Kidney (tissue), 14 donors: Measurements from ENCODE around the gene MED9. TPM values are rescaled to one million over a fixed set of nuclear protein-coding genes. Genes with fewer than 3 reads are reported as not detected.

Experiments used
- DNase-seq, 5 donors: peaks; one replicate each; pipeline ENCODE4 v3.0.0-alpha.2; 2013 to 2020
- FAIRE-seq: peaks from 2 replicates; lab custom pipeline; 2012; peaks lifted over from hg19 to GRCh38; lab: Jason Lieb, UNC
- H3K27ac ChIP-seq, 2 donors: one replicate each; pipeline ENCODE4 v1.7.0; 2013; ENCODE audit warnings: low read depth in 2 of 2, low read length in 2 of 2, inconsistent platforms in 1 of 2
- H3K27me3 ChIP-seq: one replicate; pipeline ENCODE4 v1.7.1; 2013; ENCODE audit warnings: low read length, inconsistent platforms; ENCODE audit not compliant: control insufficient read depth, insufficient read depth
- H3K36me3 ChIP-seq, 3 donors: one replicate each; pipeline versions ENCODE4 v1.7.0 to v1.7.1; 2013; ENCODE audit warnings: low read length in 3 of 3, control low read depth in 1 of 3, inconsistent platforms in 1 of 3; ENCODE audit not compliant: insufficient read depth in 3 of 3, control insufficient read depth in 2 of 3
- H3K4me1 ChIP-seq, 3 donors: one replicate each; pipeline versions ENCODE4 v1.7.0 to v1.7.1; 2013; ENCODE audit warnings: low read length in 3 of 3, inconsistent platforms in 1 of 3, low read depth in 1 of 3; ENCODE audit not compliant: control insufficient read depth in 2 of 3, insufficient read depth in 2 of 3
- H3K4me3 ChIP-seq, 3 donors: one replicate each; pipeline versions ENCODE4 v1.7.0 to v1.8.1; 2013; ENCODE audit warnings: low read length in 3 of 3, control low read depth in 1 of 3, inconsistent platforms in 1 of 3
- H3K9ac ChIP-seq, 3 donors: one replicate each; pipeline versions ENCODE4 v1.7.0 to v1.7.1; 2013; ENCODE audit warnings: low read length in 3 of 3, control low read depth in 1 of 3, inconsistent platforms in 1 of 3
- H3K9me3 ChIP-seq, 3 donors: one replicate each; pipeline versions ENCODE4 v1.7.0 to v1.7.1; 2013; ENCODE audit warnings: low read length in 3 of 3, control low read depth in 1 of 3, inconsistent platforms in 1 of 3; ENCODE audit not compliant: control insufficient read depth in 2 of 3, insufficient read depth in 1 of 3
- CTCF ChIP-seq: IDR thresholded peaks from 3 replicates; pipeline ENCODE4 v1.5.1; 2012; ENCODE audit warnings: mild to moderate bottlenecking, moderate library complexity, borderline replicate concordance; ENCODE audit not compliant: insufficient read depth; ENCODE audit errors: extremely low read depth
- intact Hi-C: fragments of 100-400 bp; cut with DNase I; formaldehyde crosslinking; loops from one replicate; pipeline ENCODE4 v1.11.1; 2022
- polyA plus RNA-seq: library from polyadenylated mRNA; stranded (reverse); fragments of 350-450 nt; fragmentation: Illumina TruSeq; extraction: RNeasy Lipid Tissue Mini Kit (QIAGEN cat#74804); gene quantifications from one replicate; pipeline ENCODE4 v1.2.3, GENCODE V29; 2014; ENCODE audit warnings: low read depth, low replicate concordance; ENCODE audit not compliant: insufficient read depth
- total RNA-seq: library from RNA; stranded (reverse); fragmentation: NEBNext Ultra II Directional; extraction: Animal tissue kit (Norgen Biotek cat#: 25700); gene quantifications from one replicate; pipeline ENCODE4 v1.2.1, GENCODE V29; 2021
- donor health status: control.
- donor health status: control.
- donor health status: control.
- donor health status: control.
- donor health status: control.
- donor health status: DM: yes; HTN: yes; CAD: no.
- donor health status: Normal renal cell carcinoma (clear cell type).

The MED9 gene
- total and polyA plus RNA-seq, 2 donors from 2014 or later: 20.8 to 24.5 TPM

DNA sequence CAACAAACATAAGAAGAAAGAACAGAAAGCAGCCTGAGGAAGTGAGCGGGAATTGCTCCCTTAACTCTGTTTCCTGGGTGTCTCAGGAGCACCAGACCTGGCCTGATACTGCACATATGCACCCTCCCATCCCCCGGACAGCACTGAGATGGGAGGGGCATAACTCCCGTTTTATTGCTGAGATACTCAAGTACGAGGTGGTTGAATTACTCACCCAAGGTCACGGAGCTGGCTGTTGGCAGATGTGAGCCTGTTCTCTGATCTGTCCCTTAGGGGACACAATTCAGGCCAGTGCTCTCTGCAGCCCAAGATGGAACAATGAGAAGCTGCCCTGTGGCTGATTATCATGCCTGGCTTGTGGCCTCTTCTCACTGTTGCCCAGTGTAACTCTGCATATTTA, 9.1 kb upstream of the MED9 start:
- no peak for TF ChIP-seq CTCF
- intact Hi-C loops: no loop called here
- Histone ChIP-seq H3K9ac (no peak overlapping the region), H3K4me3 (no peak overlapping the region), H3K36me3 (no peaks in the 10 kb centered on the region), H3K27me3 (no peaks in the 10 kb centered on the region), H3K27ac (no peak overlapping the region), H3K9me3 (no peaks in the 10 kb centered on the region), H3K4me1 (no peaks in the 10 kb centered on the region)
- FAIRE-seq (no peak), DNase-seq (no peak)

GRCh38 chr17:17468217-17469010, 8.4 kb upstream of the MED9 start:
- FAIRE-seq: no peak
- H3K36me3 ChIP-seq: no peaks in the 10 kb centered on the region
- H3K27me3 ChIP-seq: no peaks in the 10 kb centered on the region
- H3K9me3 ChIP-seq: no peaks in the 10 kb centered on the region
- H3K27ac ChIP-seq: no peak overlapping the region
- DNase-seq: no peak
- H3K4me3 ChIP-seq: no peak overlapping the region
- no peak overlapping the region for H3K9ac ChIP-seq
- intact Hi-C loops: no loop called here
- no peaks in the 10 kb centered on the region for H3K4me1 ChIP-seq
- no peak for TF ChIP-seq CTCF

DNA sequence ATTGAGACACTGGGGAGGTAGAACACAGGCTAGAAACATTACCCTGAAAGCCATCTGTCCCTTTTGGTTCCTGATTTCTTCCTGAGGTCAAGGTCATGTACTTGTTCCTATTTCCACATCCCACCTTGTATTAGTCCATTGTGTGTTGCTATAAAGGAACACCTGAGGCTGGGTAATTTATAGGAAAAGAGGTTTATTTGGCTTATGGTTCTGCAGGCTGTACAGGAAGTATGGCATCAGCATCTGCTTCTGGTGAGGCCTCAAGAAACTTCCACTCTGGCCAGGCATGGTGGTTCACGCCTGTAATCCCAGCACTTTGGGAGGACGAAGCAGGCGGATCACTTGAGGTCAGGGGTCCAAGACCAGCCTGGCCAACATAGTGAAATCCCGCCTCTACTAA, 7.4 kb upstream of the MED9 start:
- no peak for TF ChIP-seq CTCF
- DNase-seq (no peak), FAIRE-seq (no peak)
- no peak overlapping the region for H3K4me3 ChIP-seq
- no peaks in the 10 kb centered on the region for H3K27me3 ChIP-seq
- no peaks in the 10 kb centered on the region for H3K4me1 ChIP-seq
- no peaks in the 10 kb centered on the region for H3K9me3 ChIP-seq
- intact Hi-C loops: no loop called here
- H3K36me3 ChIP-seq: no peaks in the 10 kb centered on the region
- H3K27ac ChIP-seq: no peak overlapping the region
- no peak overlapping the region for H3K9ac ChIP-seq
